SK-N-DZ (cell line): Measurements from ENCODE around the gene MARS1.

ENCODE experiments used
- DNase-seq: peaks from one replicate; pipeline ENCODE4 v3.0.0-alpha.2; 2015; ENCODE audit warnings: low spot score

Gene MARS1

DNA sequence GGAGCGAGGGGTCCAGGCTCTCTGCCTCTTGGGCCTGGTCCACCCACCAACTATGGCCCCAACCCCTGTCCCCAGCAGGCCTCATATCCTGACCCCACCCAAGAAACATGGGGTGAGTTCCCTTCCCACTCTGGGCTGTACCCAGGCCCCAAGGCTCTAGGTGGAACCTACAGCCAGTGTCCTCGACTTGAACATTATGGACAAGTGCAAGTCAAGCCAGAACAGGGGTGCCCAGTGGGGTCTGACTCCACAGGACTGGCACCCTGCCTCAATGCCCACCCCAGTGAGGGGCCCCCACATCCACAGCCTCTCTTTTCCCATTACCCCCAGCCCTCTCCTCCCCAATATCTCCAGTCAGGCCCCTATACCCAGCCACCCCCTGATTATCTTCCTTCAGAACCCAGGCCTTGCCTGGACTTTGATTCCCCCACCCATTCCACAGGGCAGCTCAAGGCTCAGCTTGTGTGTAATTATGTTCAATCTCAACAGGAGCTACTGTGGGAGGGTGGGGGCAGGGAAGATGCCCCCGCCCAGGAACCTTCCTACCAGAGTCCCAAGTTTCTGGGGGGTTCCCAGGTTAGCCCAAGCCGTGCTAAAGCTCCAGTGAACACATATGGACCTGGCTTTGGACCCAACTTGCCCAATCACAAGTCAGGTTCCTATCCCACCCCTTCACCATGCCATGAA is 16.8 kb upstream of the MARS1 start:
- DNase-seq: no peak

DNA sequence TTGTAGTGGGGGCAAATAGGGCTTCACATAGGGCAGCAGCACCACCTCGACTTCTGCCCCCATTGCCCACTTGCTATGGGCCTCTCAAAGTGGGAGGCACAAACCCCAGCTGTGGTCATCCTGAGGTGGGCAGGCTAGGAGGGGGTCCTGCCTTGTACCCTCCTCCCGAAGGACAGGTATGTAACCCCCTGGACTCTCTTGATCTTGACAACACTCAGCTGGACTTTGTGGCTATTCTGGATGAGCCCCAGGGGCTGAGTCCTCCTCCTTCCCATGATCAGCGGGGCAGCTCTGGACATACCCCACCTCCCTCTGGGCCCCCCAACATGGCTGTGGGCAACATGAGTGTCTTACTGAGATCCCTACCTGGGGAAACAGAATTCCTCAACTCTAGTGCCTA is 16.2 kb upstream of the MARS1 start:
- no peak for DNase-seq

DNA sequence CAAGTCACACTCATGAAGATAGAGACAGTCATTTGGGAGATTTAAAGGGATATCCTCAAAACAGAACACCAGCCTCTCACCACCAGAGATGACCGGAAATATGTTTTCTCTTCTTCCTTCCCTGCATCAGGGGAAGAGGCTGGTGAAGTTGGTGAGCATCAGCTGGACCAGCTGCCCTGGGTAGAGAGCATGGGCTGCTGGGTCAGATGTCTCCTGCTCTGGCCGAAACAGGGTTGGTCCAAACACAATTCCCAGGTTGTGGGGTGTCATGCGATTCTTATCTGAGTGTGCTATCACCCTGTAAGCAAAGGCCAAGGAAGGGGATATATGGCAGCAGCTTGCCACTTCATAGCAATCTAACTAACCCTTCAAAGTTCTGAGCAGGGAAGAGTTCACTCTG is 15.5 kb upstream of the MARS1 start:
- no peak for DNase-seq

DNA sequence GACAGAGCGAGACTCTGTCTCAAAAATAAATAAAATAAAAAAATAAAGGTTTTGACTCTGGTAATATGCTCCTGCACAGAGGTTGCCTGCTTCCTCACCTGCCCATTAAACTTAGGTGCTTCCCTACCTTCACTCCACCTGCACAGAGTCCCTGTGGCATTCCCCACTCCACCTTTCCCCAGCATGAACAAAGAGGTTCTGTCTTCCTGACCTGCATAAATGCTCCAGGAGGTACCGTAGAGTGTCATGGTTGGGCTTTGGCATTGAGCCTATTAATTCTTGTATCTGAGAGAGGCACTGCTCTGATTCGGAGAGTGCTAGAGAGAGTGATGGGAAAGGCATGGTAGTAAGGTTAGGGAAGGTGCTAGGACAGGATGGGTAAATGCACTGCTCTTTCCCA is 14.5 kb upstream of the MARS1 start:
- no peak for DNase-seq

GRCh38 chr12:57473886-57474285 is 14.0 kb upstream of the MARS1 start:
- DNase-seq: no peak

- no peak for DNase-seq
Measured at GRCh38 chr12:57474430-57474829, 13.4 kb upstream of the MARS1 start.

GRCh38 chr12:57474862-57475261 is 13.0 kb upstream of the MARS1 start:
- no peak for DNase-seq

GRCh38 chr12:57475271-57476161 is 12.4 kb upstream of the MARS1 start:
- no peak for DNase-seq

- no peak for DNase-seq
Measured at GRCh38 chr12:57476162-57476992, 11.5 kb upstream of the MARS1 start.

DNA sequence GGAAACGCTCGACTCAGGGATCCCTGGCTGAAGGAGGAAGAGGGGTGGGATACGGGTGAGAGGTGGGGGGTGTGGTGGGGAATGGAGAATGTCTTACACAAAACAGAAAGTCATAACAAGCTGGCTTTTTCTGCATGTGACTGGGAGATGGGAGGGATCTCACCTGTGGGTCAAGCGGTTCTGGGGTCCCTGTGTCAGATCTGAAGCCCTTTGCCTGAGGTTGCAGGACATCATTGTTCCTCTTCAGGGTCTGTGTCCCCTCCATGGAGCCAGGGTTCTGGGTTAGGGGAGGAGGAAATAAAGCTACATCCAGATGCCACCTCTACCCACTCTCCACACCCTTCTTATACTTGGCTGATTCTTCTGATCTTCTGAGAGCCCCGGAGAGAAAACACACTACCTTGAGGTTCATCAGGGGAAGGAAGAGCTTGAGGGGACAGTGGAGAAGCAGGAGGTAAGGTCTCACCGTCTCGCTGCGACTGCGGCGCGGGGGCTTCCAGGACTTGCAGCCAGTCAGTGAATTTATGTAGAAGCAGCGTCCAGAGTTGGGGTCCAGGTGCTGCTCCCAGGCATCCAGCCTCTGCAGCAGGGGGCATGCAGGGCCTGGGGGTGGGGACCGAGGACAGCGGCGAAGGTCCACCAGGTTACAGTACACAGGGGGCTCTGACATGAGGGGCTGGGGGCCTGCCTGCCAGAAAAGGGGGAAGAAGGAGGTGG is 10.7 kb upstream of the MARS1 start:
- no peak for DNase-seq

DNA sequence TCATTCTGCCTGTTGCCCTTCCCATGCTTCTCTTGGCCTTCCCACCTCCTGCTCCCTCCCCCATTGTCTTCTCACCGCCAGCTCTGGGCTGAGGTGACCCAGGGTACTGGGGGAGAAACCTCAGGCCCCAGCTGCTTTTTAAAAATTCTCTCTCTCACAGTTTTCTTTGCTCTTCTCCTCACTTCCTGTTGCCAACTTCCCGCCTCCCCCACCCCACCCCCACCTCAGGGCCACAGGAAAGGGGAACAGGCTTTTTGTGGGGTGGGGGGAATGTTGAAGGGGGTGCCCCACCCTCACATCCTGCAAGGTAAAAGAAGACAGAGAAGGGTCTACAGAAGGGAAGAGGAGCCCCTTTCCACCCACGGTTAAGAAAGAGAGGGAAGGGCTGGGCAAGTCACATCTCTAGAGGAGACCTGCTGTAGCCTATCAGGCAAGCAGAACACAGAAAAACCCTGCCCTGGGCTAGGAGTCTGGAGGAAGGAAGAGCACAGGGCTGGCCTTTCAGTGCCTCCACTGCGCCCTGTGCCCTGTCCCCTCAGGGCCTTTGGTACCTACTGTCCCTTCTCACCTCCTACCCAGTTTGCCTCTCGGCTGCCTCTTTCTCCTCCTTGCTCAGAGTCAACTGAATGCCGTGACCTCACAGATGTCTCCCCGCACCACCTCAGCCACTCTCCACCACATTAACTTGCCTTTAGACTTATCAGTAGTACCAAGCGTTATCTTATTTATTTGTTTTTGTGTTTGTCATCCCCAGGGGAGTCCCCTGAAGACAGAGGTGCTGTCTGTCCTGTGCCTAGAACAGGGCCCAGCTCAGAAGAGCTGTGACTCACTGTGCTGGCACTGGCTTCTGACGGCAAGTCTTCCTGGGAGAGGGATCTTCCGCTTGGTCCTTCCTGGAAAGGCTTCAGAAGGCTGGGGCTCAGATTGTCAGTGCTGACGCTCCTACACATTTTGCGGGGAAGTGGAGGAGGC is 9.9 kb upstream of the MARS1 start:
- DNase-seq: no peak

DNA sequence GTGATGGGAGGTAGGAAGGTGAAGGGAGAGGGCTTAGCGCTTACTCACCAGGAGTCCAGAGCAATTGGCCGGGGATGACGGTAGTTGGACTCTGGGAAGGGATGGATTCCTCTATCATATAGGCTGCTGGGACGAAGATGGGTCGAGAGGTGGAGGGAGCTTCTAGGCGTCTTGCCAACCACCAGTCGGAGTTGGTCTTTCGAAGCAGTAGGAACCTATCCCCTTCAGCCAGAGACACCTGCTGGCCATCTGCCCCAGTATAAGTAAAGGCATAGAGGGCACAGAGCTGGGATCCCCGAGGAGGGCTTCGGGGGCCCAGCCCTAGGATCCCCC is 8.9 kb upstream of the MARS1 start:
- no peak for DNase-seq

DNA sequence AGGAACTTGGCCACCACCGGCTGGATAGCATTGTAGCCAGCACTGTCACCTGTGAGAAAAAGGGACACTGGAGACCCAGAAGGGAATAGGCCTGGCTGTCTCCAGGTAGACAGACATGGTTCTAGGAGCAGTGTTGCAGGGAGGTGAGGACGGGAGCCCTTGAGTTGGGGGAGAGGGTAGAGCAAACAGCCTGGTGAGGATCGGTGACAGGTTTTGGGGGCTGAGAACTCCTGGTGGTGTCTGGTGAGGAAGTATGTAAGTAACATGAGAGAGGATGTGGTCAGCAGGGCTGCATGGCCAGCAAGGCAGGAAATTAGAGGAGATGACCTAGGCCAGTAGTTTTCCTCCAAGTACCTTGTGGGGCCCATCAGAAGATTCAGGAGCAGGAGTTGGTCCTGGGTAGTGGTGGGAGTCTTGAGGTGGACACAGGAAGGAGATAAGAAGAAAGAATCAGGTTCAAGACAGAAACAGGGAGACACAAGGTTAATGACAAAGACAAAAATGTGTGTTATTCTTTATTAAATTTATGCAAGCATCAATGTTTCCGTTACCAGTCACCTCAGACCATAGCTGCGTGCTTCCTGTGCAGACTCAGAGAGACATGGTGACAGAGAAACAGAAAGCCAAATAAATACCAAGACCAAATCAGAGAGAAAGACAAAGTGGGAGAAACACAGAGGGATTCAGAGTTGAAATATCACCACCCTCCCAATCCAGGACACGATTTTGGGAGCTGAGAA is 8.3 kb upstream of the MARS1 start, which contains the start of gene ARHGAP9:
TSS of gene ARHGAP9 (minus strand) at position 491 of the 740 bp plus-strand sequence. CDS start at position 31, 460 bp downstream.
- DNase-seq: no peak

- DNase-seq: no peak
Measured at GRCh38 chr12:57481671-57482070, 6.2 kb upstream of the MARS1 start.

DNA sequence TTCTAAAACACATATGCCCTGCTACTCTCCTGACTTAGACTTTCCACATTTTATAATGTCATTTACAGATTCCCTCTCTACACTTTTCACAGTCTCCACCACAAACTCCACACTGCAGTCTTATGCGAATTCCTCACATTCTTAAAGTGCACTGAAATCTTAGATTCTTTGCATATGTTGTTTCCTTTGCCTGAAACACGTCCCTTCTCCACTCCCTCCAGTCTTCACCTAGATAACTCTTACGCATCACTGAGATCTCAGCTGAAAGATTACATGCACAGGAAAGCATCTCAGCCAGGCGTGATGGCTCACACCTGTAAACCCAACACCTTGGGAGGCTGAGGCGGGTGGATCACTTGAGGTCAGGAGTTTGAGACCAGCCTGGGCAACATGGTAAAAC is 4.4 kb upstream of the MARS1 start:
- DNase-seq: no peak

DNA sequence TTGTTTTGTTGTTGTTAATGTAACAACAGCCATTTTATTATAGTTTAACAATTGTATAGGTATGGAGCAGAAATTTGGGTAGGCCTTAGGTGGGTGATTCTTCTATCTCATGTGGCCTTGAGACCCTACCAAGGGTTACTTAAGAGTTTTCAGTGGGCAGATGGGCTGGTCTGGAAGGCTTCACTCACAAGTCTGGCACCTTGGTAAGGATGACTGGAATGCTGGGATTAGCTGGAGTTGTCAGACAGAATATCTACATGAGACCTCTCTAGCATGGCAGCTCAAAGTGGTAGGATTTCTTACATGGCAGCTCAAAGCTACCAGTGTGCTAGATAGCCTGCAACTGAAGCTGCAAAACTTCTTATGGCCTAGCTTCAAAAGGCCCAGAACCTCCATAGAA is 2.2 kb upstream of the MARS1 start:
- DNase-seq: no peak

DNA sequence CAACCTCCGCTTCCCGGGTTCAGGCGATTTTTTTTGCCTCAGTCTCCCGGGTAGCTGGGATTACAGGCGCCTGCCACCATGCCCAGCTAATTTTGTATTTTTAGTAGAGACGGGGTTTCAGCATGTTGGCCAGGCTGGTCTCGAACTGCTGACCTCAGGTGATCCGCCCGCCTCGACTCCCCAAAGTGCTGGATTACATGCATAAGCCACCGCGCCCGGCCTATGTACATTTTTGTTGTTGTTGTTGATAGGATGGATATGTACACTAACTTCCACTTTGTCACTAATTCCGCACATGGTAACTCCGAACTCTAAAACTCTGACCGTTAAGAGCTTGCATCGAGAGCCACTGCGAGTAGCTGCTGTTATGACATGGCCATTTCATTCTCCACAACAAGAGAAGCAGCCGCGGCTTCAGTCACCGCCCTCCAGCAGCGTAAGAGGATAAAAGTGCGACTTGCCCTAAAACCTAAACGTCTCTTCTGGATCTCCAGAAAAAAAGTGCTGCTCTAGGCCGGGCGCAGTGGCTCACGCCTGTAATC is 742 bp upstream of the MARS1 start:
- no peak for DNase-seq

GRCh38 chr12:57488402-57489156 is 711 bp downstream of the MARS1 start:
- DNase-seq: no peak
